H1 (cell line): ENCODE data around the gene CACFD1. TPM values are rescaled to one million over a fixed set of nuclear protein-coding genes. Genes with fewer than 3 reads are reported as not detected.

Source experiments
- CTCF ChIA-PET: fragments of 300-600 bp; sonication (Branson Sonifier 250); formaldehyde crosslinking; loops from one replicate; lab custom pipeline; 2021; ENCODE audit not compliant: partially characterized antibody; lab: Charles Lee
- POLR2A ChIA-PET: fragments of 300-600 bp; sonication (Branson Sonifier 250); formaldehyde crosslinking; loops from one replicate; lab custom pipeline; 2021; ENCODE audit warnings: inconsistent platforms; ENCODE audit not compliant: partially characterized antibody; lab: Charles Lee
- DNase-seq, 2 experiments: peaks; one replicate each; pipeline versions ENCODE4 v3.0.0 to v3.0.0-alpha.2; 2010 to 2022; ENCODE audit warnings: low spot score in 2 of 2, low read depth in 1 of 2, mixed read lengths in 1 of 2
- FAIRE-seq: peaks from 2 replicates; lab custom pipeline; 2011; peaks lifted over from hg19 to GRCh38; lab: Jason Lieb, UNC
- H2AFZ ChIP-seq: 2 replicates; pipeline ENCODE4 v1.8.1; 2012; ENCODE audit warnings: low read length, inconsistent platforms
- H2AK5ac ChIP-seq: 2 replicates; pipeline ENCODE4 v1.6.1; 2013; ENCODE audit warnings: low read depth, low read length
- H2BK120ac ChIP-seq: replicated peaks from 2 replicates; pipeline ENCODE3; 2013; ENCODE audit warnings: low read depth, low read length, inconsistent platforms
- H2BK12ac ChIP-seq: 2 replicates; pipeline ENCODE4 v1.6.1; 2013; ENCODE audit warnings: low read depth, low read length
- H2BK15ac ChIP-seq: 2 replicates; pipeline ENCODE4 v1.6.1; 2013; ENCODE audit warnings: low read length
- H2BK20ac ChIP-seq: 2 replicates; pipeline ENCODE4 v1.6.1; 2013; ENCODE audit warnings: low read length
- H2BK5ac ChIP-seq: 2 replicates; pipeline ENCODE4 v1.6.1; 2013; ENCODE audit warnings: low read depth, low read length
- H3K14ac ChIP-seq: 2 replicates; pipeline ENCODE4 v1.6.1; 2013; ENCODE audit warnings: inconsistent platforms; ENCODE audit not compliant: insufficient read length
- H3K18ac ChIP-seq: 2 replicates; pipeline ENCODE4 v1.6.1; 2013; ENCODE audit warnings: low read length; ENCODE audit errors: extremely low read depth
- H3K23ac ChIP-seq: 2 replicates; pipeline ENCODE4 v1.6.1; 2013; ENCODE audit warnings: inconsistent platforms; ENCODE audit not compliant: insufficient read length
- H3K23me2 ChIP-seq: 2 replicates; pipeline ENCODE4 v1.6.1; 2013; ENCODE audit warnings: low read depth, low read length
- H3K27ac ChIP-seq: 2 replicates; pipeline ENCODE4 v1.6.1; 2011; ENCODE audit warnings: low read depth, low read length, inconsistent platforms
- H3K27me3 ChIP-seq, 4 experiments: replicated peaks in 1 of 4; 1 replicate in 1 of 4; 2 replicates in 3 of 4; pipeline versions ENCODE4 v1.6.1 to v1.8.1; 2011 to 2013; ENCODE audit warnings: low read length in 3 of 4, mild to moderate bottlenecking in 3 of 4, inconsistent platforms in 2 of 4, mixed read lengths in 2 of 4, moderate library complexity in 1 of 4; ENCODE audit not compliant: control insufficient read depth in 3 of 4, insufficient read depth in 3 of 4; ENCODE audit errors: extremely low read depth in 1 of 4
- H3K36me3 ChIP-seq, 4 experiments: 2 replicates each; pipeline versions ENCODE4 v1.6.1 to v1.8.1; 2011 to 2013; ENCODE audit warnings: mild to moderate bottlenecking in 4 of 4, low read length in 3 of 4, moderate library complexity in 2 of 4, control low read depth in 1 of 4, inconsistent platforms in 1 of 4; ENCODE audit not compliant: insufficient read depth in 4 of 4, control insufficient read depth in 2 of 4
- H3K4ac ChIP-seq: replicated peaks from 2 replicates; pipeline ENCODE3; 2013; ENCODE audit warnings: low read length, low read depth, mixed read lengths, inconsistent platforms; ENCODE audit not compliant: insufficient read length
- H3K4me1 ChIP-seq, 4 experiments: replicated peaks in 1 of 4; 1 replicate in 1 of 4; 2 replicates in 3 of 4; pipeline versions ENCODE4 v1.6.1 to v1.8.1; 2011 to 2013; ENCODE audit warnings: low read length in 3 of 4, inconsistent platforms in 2 of 4, mixed read lengths in 1 of 4; ENCODE audit not compliant: insufficient read depth in 4 of 4, control insufficient read depth in 3 of 4
- H3K4me2 ChIP-seq, 2 experiments: 2 replicates each; pipeline versions ENCODE4 v1.6.1 to v1.8.1; 2011 to 2013; ENCODE audit warnings: low read depth in 2 of 2, low read length in 2 of 2, control low read depth in 1 of 2, inconsistent platforms in 1 of 2, mild to moderate bottlenecking in 1 of 2; ENCODE audit not compliant: insufficient read depth in 1 of 2
- H3K4me3 ChIP-seq, 4 experiments: fragments of 200-600, 300-600 bp in 1 of 4; sonication (generic), shearing (Covaris generic), sonication (Bioruptor Twin) in 1 of 4; 2 replicates each; pipeline versions ENCODE4 v1.5.1 to v1.8.1; 2011 to 2016; ENCODE audit warnings: low read length in 4 of 4, low read depth in 3 of 4, control low read depth in 2 of 4, inconsistent platforms in 2 of 4, mild to moderate bottlenecking in 2 of 4, mixed read lengths in 1 of 4, moderate library complexity in 1 of 4; ENCODE audit not compliant: insufficient read depth in 2 of 4; ENCODE audit errors: extremely low read depth in 1 of 4
- H3K56ac ChIP-seq: replicated peaks from 2 replicates; pipeline ENCODE3; 2013; ENCODE audit warnings: low read depth, mild to moderate bottlenecking, mixed read lengths, low read length, inconsistent platforms; ENCODE audit not compliant: insufficient read length
- H3K79me1 ChIP-seq: 2 replicates; pipeline ENCODE4 v1.6.1; 2013; ENCODE audit warnings: low read depth, low read length, control low read depth
- H3K79me2 ChIP-seq, 2 experiments: 2 replicates each; pipeline versions ENCODE4 v1.6.1 to v1.8.1; 2012 to 2013; ENCODE audit warnings: low read length in 2 of 2, mild to moderate bottlenecking in 2 of 2, inconsistent platforms in 1 of 2; ENCODE audit not compliant: insufficient read depth in 2 of 2, control insufficient read depth in 1 of 2
- H3K9ac ChIP-seq, 4 experiments: replicated peaks in 1 of 4; 1 replicate in 1 of 4; 2 replicates in 3 of 4; pipeline versions ENCODE4 v1.6.1 to v1.8.1; 2011 to 2013; ENCODE audit warnings: low read depth in 3 of 4, low read length in 3 of 4, control low read depth in 2 of 4, mild to moderate bottlenecking in 2 of 4, moderate library complexity in 2 of 4, inconsistent platforms in 1 of 4; ENCODE audit errors: extremely low read depth in 1 of 4
- H3K9me3 ChIP-seq, 2 experiments: 2 replicates each; pipeline versions ENCODE4 v1.6.1 to v1.8.1; 2012 to 2013; ENCODE audit warnings: mild to moderate bottlenecking in 2 of 2, moderate library complexity in 2 of 2, control low read depth in 1 of 2, inconsistent platforms in 1 of 2, low read depth in 1 of 2, low read length in 1 of 2, mixed read lengths in 1 of 2; ENCODE audit not compliant: insufficient read depth in 2 of 2
- H4K20me1 ChIP-seq, 2 experiments: replicated peaks in 1 of 2; 2 replicates each; pipeline versions ENCODE3 to v1.8.1; 2011 to 2013; ENCODE audit warnings: inconsistent platforms in 2 of 2, low read length in 2 of 2, mild to moderate bottlenecking in 1 of 2; ENCODE audit not compliant: insufficient read depth in 2 of 2, control insufficient read depth in 1 of 2
- H4K5ac ChIP-seq: 2 replicates; pipeline ENCODE4 v1.6.1; 2013; ENCODE audit warnings: low read length, low read depth, mixed read lengths, inconsistent platforms; ENCODE audit not compliant: insufficient read length
- H4K8ac ChIP-seq: 2 replicates; pipeline ENCODE4 v1.8.0; 2013; ENCODE audit warnings: mild to moderate bottlenecking, moderate library complexity, low read length, inconsistent platforms; ENCODE audit not compliant: insufficient read depth; ENCODE audit errors: extremely low read depth
- H4K91ac ChIP-seq: replicated peaks from 2 replicates; pipeline ENCODE3; 2013; ENCODE audit warnings: low read length, mixed read lengths, inconsistent platforms; ENCODE audit not compliant: insufficient read length
- CBX5 ChIP-seq: fragments of 300-800, 300-1000 bp; sonication (generic); IDR thresholded peaks from 2 replicates; pipeline ENCODE4 v1.7.1; 2016; ENCODE audit warnings: antibody characterized with exemption, low read length, low read depth
- KDM4A ChIP-seq: IDR thresholded peaks from one replicate; pipeline ENCODE4 v1.7.1; 2012; ENCODE audit warnings: low read depth, mild to moderate bottlenecking, moderate library complexity, low read length, inconsistent platforms; ENCODE audit not compliant: severe bottlenecking
- RXRA ChIP-seq: IDR thresholded peaks from 2 replicates; pipeline ENCODE4 v1.6.1; 2011; ENCODE audit warnings: low read depth, mild to moderate bottlenecking, low read length, moderate library complexity; ENCODE audit not compliant: insufficient read depth
- SIX5 ChIP-seq: IDR thresholded peaks from 2 replicates; pipeline ENCODE4 v1.6.1; 2011; ENCODE audit warnings: mild to moderate bottlenecking, low read depth, low read length
- TEAD4 ChIP-seq: IDR thresholded peaks from 2 replicates; pipeline ENCODE4 v1.6.1; 2012; ENCODE audit warnings: low read depth, low read length, inconsistent platforms, mixed read lengths
- WGBS, 2 experiments: shearing (Covaris generic) in 1 of 2; methylation state at CpG; one replicate each; pipeline versions ENCODE4 v1.1.6 to v1.1.7; 2013 to 2015; ENCODE audit warnings: low lambda C conversion rate in 2 of 2, mixed read lengths in 2 of 2, inconsistent platforms in 1 of 2, low coverage in 1 of 2, missing lambda C conversion rate in 1 of 2; ENCODE audit not compliant: insufficient replicate concordance in 2 of 2, insufficient coverage in 1 of 2, insufficient read length in 1 of 2; ENCODE audit errors: extremely low coverage in 1 of 2, missing lambda C conversion rate in 1 of 2; 5-methylcytosine and 5-hydroxymethylcytosine counted together
- polyA plus RNA-seq, 7 experiments: library from polyadenylated mRNA; depleted of rRNA in 3 of 7; stranded (reverse) in 5 of 7; unstranded in 2 of 7; fragments of >200 nt in 5 of 7; fragments of 200-250 nt in 2 of 7; gene quantifications; 1 replicate in 5 of 7; 2 replicates in 1 of 7; 4 replicates in 1 of 7; pipeline versions ENCODE4 v1.2.1 to v1.2.3, GENCODE V29; 2011 to 2013; ENCODE audit warnings: missing spikeins in 2 of 7, mixed read lengths in 2 of 7
- total RNA-seq: library from RNA; stranded (reverse); fragmentation: NEBNext Ultra II Directional; extraction: Animal tissue kit (Norgen Biotek cat#: 25700); gene quantifications from 2 replicates; pipeline ENCODE4 v1.2.1, GENCODE V29; 2021

CACFD1 gene
- total and polyA plus RNA-seq, 2 of the 8 experiments (the other 6 are each of a cell fraction or from before 2014, with no cell fraction given): 13.4 to 15.5 TPM

DNA sequence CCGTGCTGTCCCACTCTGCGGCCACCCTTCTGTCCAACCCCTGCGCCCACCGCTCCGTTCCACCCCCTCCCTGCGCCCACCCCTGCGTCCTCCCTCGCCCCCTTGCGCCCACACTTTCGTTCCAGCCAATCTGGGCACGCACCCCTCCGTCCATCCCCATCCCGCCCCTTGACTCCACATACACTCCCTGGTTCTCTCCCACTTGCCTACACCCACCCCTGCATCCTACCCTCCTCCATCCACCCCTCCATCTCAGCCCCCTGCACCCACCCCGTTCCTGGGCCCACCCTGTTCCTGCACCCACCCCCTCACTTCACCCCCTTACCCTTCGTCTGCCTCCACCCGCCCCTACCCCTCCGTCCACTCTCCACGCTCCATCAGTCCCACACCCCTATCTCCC is 30.6 kb upstream of the CACFD1 start:
- H2BK120ac ChIP-seq: no peak overlapping the region

More for the DNA sequence above, 30.6 kb upstream of the CACFD1 start:
- Histone ChIP-seq H3K23me2 (peaks cover 7% of the 10 kb centered on the region; the same call in 1 of the 2 replicates), H2BK12ac (no peak overlapping the region), H3K4ac (no peak overlapping the region), H4K8ac (no peak overlapping the region; the same call in 1 of the 2 replicates), H2AFZ (no peak overlapping the region), H3K4me2 (peak overlapping the region; percentile 72 to 90; a peak in 3 of 4 replicates), H2BK5ac (0 out of 2 replicates have a peak overlapping the region, but pooled peaks have one; percentile 35), H4K5ac (no peak overlapping the region), H2BK15ac (no peak overlapping the region), H3K14ac (no peak overlapping the region), H2BK20ac (no peak overlapping the region), H4K91ac (peak overlapping the region; percentile 81), H4K20me1 (no peaks in the 10 kb centered on the region), H3K18ac (no peak overlapping the region), H3K79me2 (no peaks in the 10 kb centered on the region), H3K36me3 (no peaks in the 10 kb centered on the region), H3K27ac (no peak overlapping the region), H3K9ac (no peak overlapping the region), H2AK5ac (no peak overlapping the region), H3K4me3 (peak overlapping the region; percentile 39 to 65 (median 44); a peak in 5 of 8 replicates), H3K4me1 (peaks cover 0 to 4% (median under 1%) of the 10 kb centered on the region in 4 experiments; a peak in 3 of 7 replicates), H3K56ac (no peak overlapping the region), H3K9me3 (no peaks in the 10 kb centered on the region), H3K23ac (no peak overlapping the region), H3K79me1 (no peaks in the 10 kb centered on the region), H3K27me3 (peaks cover 0 to 11% (median 4%) of the 10 kb centered on the region in 4 experiments; a peak in 5 of 7 replicates)
- DNase-seq (peak in 1 of 2 experiments; percentile 66), FAIRE-seq (no peak)
- TF ChIP-seq KDM4A (peak; percentile 17), CBX5 (no peak), RXRA (no peak), SIX5 (no peak), TEAD4 (no peak)
- POLR2A ChIA-PET: interaction anchor here (1.8 to 1.9 kb wide), 2 partner anchors 11 to 30 kb away, joined by 10 to 19 read pairs; partner anchors contain the start of genes CACFD1 and REXO4
- 8% methylated on average over 2 of the region's 18 CpGs; no CpG with 5 or more reads in 1 of the 2 experiments for WGBS, 2 experiments
- CTCF ChIA-PET: no interaction called here
